Stomach (tissue), 9 donors: ENCODE measurements around the gene FRYL. TPM values are rescaled to one million over a fixed set of nuclear protein-coding genes. Genes with fewer than 3 reads are reported as not detected.
"Not testable (repeated sequence)": the region's sequence is repeated elsewhere in the genome, so short reads cannot be mapped to it uniquely, and the experiment has no call there.

Experiments used
- DNase-seq, 2 donors: peaks; one replicate each; pipeline versions ENCODE4 v3.0.0 to v3.0.0-alpha.2; 2013 to 2019
- H3K27ac ChIP-seq, 5 donors: fragments of 200-600 bp in 4 of 5; sonication (generic) in 4 of 5; one replicate each; pipeline ENCODE4 v1.5.1; 2013 to 2019; ENCODE audit warnings: mild to moderate bottlenecking in 1 of 5, moderate library complexity in 1 of 5
- H3K27me3 ChIP-seq, 3 donors: fragments of 200-600 bp; sonication (generic); one replicate each; pipeline ENCODE4 v1.5.1; 2017 to 2019; ENCODE audit warnings: mixed run types in 1 of 3
- H3K36me3 ChIP-seq, 4 donors: fragments of 200-600 bp; sonication (generic); 1 replicate in 3 of 4; 2 replicates in 1 of 4; pipeline ENCODE4 v1.5.1; 2016 to 2019
- H3K4me1 ChIP-seq, 4 donors: fragments of 200-600 bp; sonication (generic); one replicate each; pipeline ENCODE4 v1.5.1; 2016 to 2019
- H3K4me3 ChIP-seq, 4 donors: fragments of 200-600 bp; sonication (generic) in 3 of 4; one replicate each; pipeline ENCODE4 v1.5.1; 2016 to 2019; ENCODE audit warnings: mild to moderate bottlenecking in 1 of 4
- H3K9me3 ChIP-seq, 4 donors: fragments of 200-600 bp; sonication (generic); one replicate each; pipeline ENCODE4 v1.5.1; 2016 to 2019
- EP300 ChIP-seq: sonication (generic); formaldehyde crosslinking; IDR thresholded peaks from one replicate; pipeline ENCODE4 v1.6.1; 2017; ENCODE audit warnings: antibody characterized with exemption
- POLR2A ChIP-seq, 4 donors: fragments of 450-650 bp; IDR thresholded peaks; one replicate each; pipeline ENCODE4 v1.6.1; 2016; ENCODE audit warnings: antibody characterized with exemption in 4 of 4, control low read depth in 2 of 4, mild to moderate bottlenecking in 1 of 4, moderate library complexity in 1 of 4
- POLR2AphosphoS5 ChIP-seq, 3 donors: sonication (generic); formaldehyde crosslinking; IDR thresholded peaks; one replicate each; pipeline ENCODE4 v1.6.1; 2016; ENCODE audit warnings: antibody characterized with exemption in 3 of 3
- WGBS, 5 donors: extraction: QIAGEN DNeasy Blood & Tissue Kit in 3 of 5; methylation state at CpG; one replicate each; pipeline versions ENCODE4 v1.1.5 to v1.1.7; 2013 to 2018; 5-methylcytosine and 5-hydroxymethylcytosine counted together
- intact Hi-C: fragments of 100-400 bp; cut with DNase I; formaldehyde crosslinking; loops from one replicate; pipeline ENCODE4 v1.15.1; 2023; ENCODE audit warnings: low total_unique reads
- polyA plus RNA-seq, 3 donors: library from polyadenylated mRNA; stranded (reverse); fragments of 200-250 nt; gene quantifications; one replicate each; pipeline ENCODE4 v1.2.3, GENCODE V29; 2013
- total RNA-seq, 5 donors: library from RNA; depleted of rRNA; stranded (reverse); fragments of >200 nt; gene quantifications; one replicate each; pipeline versions ENCODE4 v1.1.0 to v1.2.3, GENCODE V29; 2014 to 2016
- TF ChIP-seq, protein P1 (sequence below), 7 experiments: fragments of 450-650 bp in 4 of 7; fragments of 200-600 bp in 3 of 7; sonication (generic) in 3 of 7; IDR thresholded peaks; one replicate each; pipeline ENCODE4 v1.5.1; 2016 to 2019; ENCODE audit warnings: antibody characterized with exemption in 7 of 7, control low read depth in 2 of 7, mild to moderate bottlenecking in 1 of 7
- donor health status: healthy with polysubstance abuse.
- donor health status: Bipolar disorder and iron deficiency.
- donor health status: healthy.

The FRYL gene
- total and polyA plus RNA-seq, 8 donors, result 6.4 to 697 (median 67.0) TPM

DNA sequence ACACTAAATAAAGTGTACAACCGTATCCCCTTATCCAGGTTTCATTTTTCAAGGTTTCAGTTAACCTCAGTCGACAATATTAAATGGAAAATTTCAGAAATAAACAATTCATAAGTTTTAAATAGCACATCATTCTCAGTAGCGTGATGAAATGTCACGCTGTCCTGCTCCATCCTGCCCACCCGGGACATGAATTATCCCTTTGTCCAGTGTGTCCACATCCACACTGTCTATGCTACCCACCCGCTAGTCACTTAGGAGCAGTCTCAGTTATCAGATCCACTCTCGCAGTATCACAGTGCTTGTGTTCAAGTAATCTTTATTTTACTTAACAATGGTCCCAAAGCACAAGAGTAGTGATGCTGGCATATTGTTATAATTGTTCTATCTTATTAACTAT is 54.7 kb downstream of the FRYL start:
- Histone ChIP-seq H3K4me1 (peaks cover 0 to 65% (median 31%) of the 10 kb centered on the region in 4 donors), H3K4me3 (no peak overlapping the region), H3K36me3 (peaks cover 0 to 6% (median 0%) of the 10 kb centered on the region in 4 donors), H3K27ac (no peak overlapping the region), H3K27me3 (no peaks in the 10 kb centered on the region), H3K9me3 (no peaks in the 10 kb centered on the region)
- 81 to 89% (median 84%) methylated on average over 7 of the region's 7 CpGs for WGBS, 5 donors
- TF ChIP-seq POLR2A (IDR thresholded peaks at IDR 0.05) (no peak), EP300 (no peak), POLR2AphosphoS5 (IDR thresholded peaks at IDR 0.05) (no peak)
- TF ChIP-seq, protein P1, sequence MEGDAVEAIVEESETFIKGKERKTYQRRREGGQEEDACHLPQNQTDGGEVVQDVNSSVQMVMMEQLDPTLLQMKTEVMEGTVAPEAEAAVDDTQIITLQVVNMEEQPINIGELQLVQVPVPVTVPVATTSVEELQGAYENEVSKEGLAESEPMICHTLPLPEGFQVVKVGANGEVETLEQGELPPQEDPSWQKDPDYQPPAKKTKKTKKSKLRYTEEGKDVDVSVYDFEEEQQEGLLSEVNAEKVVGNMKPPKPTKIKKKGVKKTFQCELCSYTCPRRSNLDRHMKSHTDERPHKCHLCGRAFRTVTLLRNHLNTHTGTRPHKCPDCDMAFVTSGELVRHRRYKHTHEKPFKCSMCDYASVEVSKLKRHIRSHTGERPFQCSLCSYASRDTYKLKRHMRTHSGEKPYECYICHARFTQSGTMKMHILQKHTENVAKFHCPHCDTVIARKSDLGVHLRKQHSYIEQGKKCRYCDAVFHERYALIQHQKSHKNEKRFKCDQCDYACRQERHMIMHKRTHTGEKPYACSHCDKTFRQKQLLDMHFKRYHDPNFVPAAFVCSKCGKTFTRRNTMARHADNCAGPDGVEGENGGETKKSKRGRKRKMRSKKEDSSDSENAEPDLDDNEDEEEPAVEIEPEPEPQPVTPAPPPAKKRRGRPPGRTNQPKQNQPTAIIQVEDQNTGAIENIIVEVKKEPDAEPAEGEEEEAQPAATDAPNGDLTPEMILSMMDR (IDR thresholded peaks at IDR 0.05), result no peak
- no peak for DNase-seq
- intact Hi-C loops, result no loop called here

- intact Hi-C loops, result no loop called here
- DNase-seq, result no peak
- 54 to 63% (median 57%) methylated on average over 5 of the region's 5 CpGs for WGBS, 5 donors
- no peak overlapping the region for H3K4me3 ChIP-seq
- H3K9me3 ChIP-seq, result no peaks in the 10 kb centered on the region
- no peak overlapping the region for H3K27ac ChIP-seq
- no peaks in the 10 kb centered on the region for H3K36me3 ChIP-seq
- no peaks in the 10 kb centered on the region for H3K27me3 ChIP-seq
- peaks cover 0 to 56% (median 24%) of the 10 kb centered on the region in 4 donors for H3K4me1 ChIP-seq
- TF ChIP-seq POLR2AphosphoS5 (IDR thresholded peaks at IDR 0.05) (no peak), EP300 (no peak), POLR2A (IDR thresholded peaks at IDR 0.05) (no peak)
- TF ChIP-seq, protein P1 (IDR thresholded peaks at IDR 0.05), result no peak
Measured at GRCh38 chr4:48722509-48723446, 57.3 kb downstream of the FRYL start.

- intact Hi-C loops, result no loop called here
- no peak overlapping the region for H3K4me3 ChIP-seq
- H3K27ac ChIP-seq, result no peak overlapping the region
- peaks cover 0 to 35% (median 16%) of the 10 kb centered on the region in 4 donors for H3K4me1 ChIP-seq
- no peaks in the 10 kb centered on the region for H3K27me3 ChIP-seq
- no peaks in the 10 kb centered on the region for H3K36me3 ChIP-seq
- TF ChIP-seq EP300, result no peak
- TF ChIP-seq POLR2A (IDR thresholded peaks at IDR 0.05), result no peak
- no peak for TF ChIP-seq POLR2AphosphoS5 (IDR thresholded peaks at IDR 0.05)
- TF ChIP-seq, protein P1 (IDR thresholded peaks at IDR 0.05), result no peak
- DNase-seq, result no peak
- WGBS, 5 donors, result 95 to 100% (median 97%) methylated on average over 2 of the region's 2 CpGs
- H3K9me3 ChIP-seq, result no peaks in the 10 kb centered on the region
Measured at GRCh38 chr4:48720459-48720858, 59.6 kb downstream of the FRYL start.

GRCh38 chr4:48718818-48719465 is 61.1 kb downstream of the FRYL start:
- WGBS, 5 donors, result 86 to 95% (median 91%) methylated on average over 5 of the region's 5 CpGs
- H3K9me3 ChIP-seq, result no peaks in the 10 kb centered on the region
- no peaks in the 10 kb centered on the region for H3K27me3 ChIP-seq
- intact Hi-C loops, result no loop called here
- TF ChIP-seq POLR2A (IDR thresholded peaks at IDR 0.05) (no peak), EP300 (no peak), POLR2AphosphoS5 (IDR thresholded peaks at IDR 0.05) (no peak)
- TF ChIP-seq, protein P1 (IDR thresholded peaks at IDR 0.05), result no peak
- peaks cover 0 to 21% (median 10%) of the 10 kb centered on the region in 4 donors for H3K4me1 ChIP-seq
- no peak overlapping the region for H3K4me3 ChIP-seq
- DNase-seq, result no peak
- no peaks in the 10 kb centered on the region for H3K36me3 ChIP-seq
- H3K27ac ChIP-seq, result no peak overlapping the region

DNA sequence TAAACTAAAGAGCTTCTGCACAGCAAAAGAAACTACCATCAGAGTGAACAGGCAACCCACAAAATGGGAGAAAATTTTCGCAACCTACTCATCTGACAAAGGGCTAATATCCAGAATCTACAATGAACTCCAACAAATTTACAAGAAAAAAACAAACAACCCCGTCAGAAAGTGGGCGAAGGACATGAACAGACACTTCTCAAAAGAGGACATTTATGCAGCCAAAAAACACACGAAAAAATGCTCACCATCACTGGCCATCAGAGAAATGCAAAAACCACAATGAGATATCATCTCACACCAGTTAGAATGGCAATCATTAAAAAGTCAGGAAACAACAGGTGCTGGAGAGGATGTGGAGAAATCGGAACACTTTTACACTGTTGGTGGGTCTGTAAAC is 63.8 kb downstream of the FRYL start:
- intact Hi-C loops, result not testable (repeated sequence)
- WGBS, 5 donors, result 93 to 98% (median 96%) methylated on average over 4 to 5 of the region's 5 CpGs

More for the DNA sequence above, 63.8 kb downstream of the FRYL start:
- not testable (repeated sequence) for H3K4me1 ChIP-seq, H3K4me3 ChIP-seq, H3K36me3 ChIP-seq, H3K27me3 ChIP-seq, DNase-seq, H3K27ac ChIP-seq, H3K9me3 ChIP-seq
